Chondrocyte (in vitro differentiated cells): ENCODE measurements around the gene SPINK8. TPM values are rescaled to one million over a fixed set of nuclear protein-coding genes. Genes with fewer than 3 reads are reported as not detected.
"Not testable (repeated sequence)": the region's sequence is repeated elsewhere in the genome, so short reads cannot be mapped to it uniquely, and the experiment has no call there.

Experiments used
- DNase-seq: peaks from one replicate; pipeline ENCODE4 v3.0.0; 2021; ENCODE audit warnings: mixed read lengths, low spot score
- H3K27ac Mint-ChIP-seq: one replicate; pipeline ENCODE4 v1.8.0; 2021; ENCODE audit warnings: mild to moderate bottlenecking, moderate library complexity, mixed read lengths; ENCODE audit not compliant: unreplicated experiment
- H3K27me3 Mint-ChIP-seq: 2 replicates; pipeline ENCODE4 v1.8.0; 2021; ENCODE audit warnings: low read depth, mixed read lengths
- H3K36me3 Mint-ChIP-seq: 2 replicates; pipeline ENCODE4 v1.8.0; 2021; ENCODE audit warnings: low read depth, mixed read lengths
- H3K4me1 Mint-ChIP-seq: 2 replicates; pipeline ENCODE4 v1.8.0; 2021; ENCODE audit warnings: low read depth, mild to moderate bottlenecking, mixed read lengths
- H3K4me3 Mint-ChIP-seq: one replicate; pipeline ENCODE4 v1.8.0; 2021; ENCODE audit warnings: mild to moderate bottlenecking, moderate library complexity, mixed read lengths; ENCODE audit not compliant: unreplicated experiment
- H3K9me3 Mint-ChIP-seq: 2 replicates; pipeline ENCODE4 v1.8.0; 2021; ENCODE audit warnings: low read depth, mixed read lengths
- CTCF ChIP-seq: fragments of 200-600 bp; sonication (generic); IDR thresholded peaks from 2 replicates; pipeline ENCODE4 v1.5.0; 2021; ENCODE audit warnings: antibody characterized with exemption, mild to moderate bottlenecking, moderate library complexity
- total RNA-seq: library from RNA; stranded (reverse); gene quantifications from 3 replicates; pipeline ENCODE4 v1.2.1, GENCODE V29; 2021

The SPINK8 gene
- total RNA-seq, 1 donor from 2014 or later: not detected

- no peak for DNase-seq
- no peaks in the 10 kb centered on the region for H3K9me3 Mint-ChIP-seq
- no peak for TF ChIP-seq CTCF
- H3K36me3 Mint-ChIP-seq: no peaks in the 10 kb centered on the region
- no peak overlapping the region for H3K4me3 Mint-ChIP-seq
- H3K27ac Mint-ChIP-seq: no peak overlapping the region
- H3K27me3 Mint-ChIP-seq: peaks cover 5% of the 10 kb centered on the region
- H3K4me1 Mint-ChIP-seq: peaks cover 9% of the 10 kb centered on the region
Measured at GRCh38 chr3:48343432-48343831, 10.0 kb upstream of the SPINK8 start.

- Mint-ChIP-seq H3K36me3 (no peaks in the 10 kb centered on the region), H3K9me3 (no peaks in the 10 kb centered on the region), H3K27ac (no peak overlapping the region), H3K4me1 (peaks cover 17% of the 10 kb centered on the region), H3K27me3 (peaks cover 10% of the 10 kb centered on the region), H3K4me3 (no peak overlapping the region)
- no peak for TF ChIP-seq CTCF
- DNase-seq: no peak
Measured at GRCh38 chr3:48338635-48339034, 5.2 kb upstream of the SPINK8 start.

GRCh38 chr3:48337536-48337935, 4.1 kb upstream of the SPINK8 start:
- H3K36me3 Mint-ChIP-seq, DNase-seq, H3K9me3 Mint-ChIP-seq, H3K4me3 Mint-ChIP-seq, H3K27me3 Mint-ChIP-seq: not testable (repeated sequence)
- Mint-ChIP-seq H3K4me1 (peaks cover 17% of the 10 kb centered on the region), H3K27ac (peak overlapping the region; percentile 49)

- H3K9me3 Mint-ChIP-seq, H3K36me3 Mint-ChIP-seq, H3K27ac Mint-ChIP-seq, H3K4me3 Mint-ChIP-seq, DNase-seq: not testable (repeated sequence)
- H3K27me3 Mint-ChIP-seq: peaks cover 14% of the 10 kb centered on the region
- peaks cover 17% of the 10 kb centered on the region for H3K4me1 Mint-ChIP-seq
Measured at GRCh38 chr3:48335286-48335685, 1.8 kb upstream of the SPINK8 start.

GRCh38 chr3:48334605-48335004, 1.1 kb upstream of the SPINK8 start:
- no peak for TF ChIP-seq CTCF
- Mint-ChIP-seq H3K4me1 (peaks cover 17% of the 10 kb centered on the region), H3K4me3 (no peak overlapping the region), H3K27ac (no peak overlapping the region), H3K36me3 (no peaks in the 10 kb centered on the region), H3K27me3 (peaks cover 14% of the 10 kb centered on the region), H3K9me3 (no peaks in the 10 kb centered on the region)
- no peak for DNase-seq

- H3K36me3 Mint-ChIP-seq, H3K9me3 Mint-ChIP-seq, H3K4me3 Mint-ChIP-seq, H3K27ac Mint-ChIP-seq, DNase-seq, H3K4me1 Mint-ChIP-seq: not testable (repeated sequence)
- H3K27me3 Mint-ChIP-seq: peaks cover 19% of the 10 kb centered on the region
Measured at GRCh38 chr3:48331706-48332435, 1.6 kb downstream of the SPINK8 start.

- Mint-ChIP-seq H3K27ac (no peak overlapping the region), H3K4me1 (no peaks in the 10 kb centered on the region), H3K4me3 (no peak overlapping the region), H3K36me3 (peaks cover under 1% of the 10 kb centered on the region), H3K9me3 (peaks cover 10% of the 10 kb centered on the region), H3K27me3 (peaks cover 22% of the 10 kb centered on the region)
- TF ChIP-seq CTCF: no peak
- no peak for DNase-seq
Measured at GRCh38 chr3:48320996-48321395, 12.5 kb downstream of the SPINK8 start.
